IMR-90 (cell line): Measurements from ENCODE around the gene JAKMIP1.

ENCODE experiments used
- BHLHE40 ChIP-seq: fragments of 150-350 bp; IDR thresholded peaks from 2 replicates; pipeline ENCODE4 v1.6.1; 2016; ENCODE audit warnings: mild to moderate bottlenecking, low read depth, low read length
- CEBPB ChIP-seq: IDR thresholded peaks from 2 replicates; pipeline ENCODE4 v1.6.1; 2012; ENCODE audit warnings: low read depth, low read length, improper control_type of control experiment
- ELK1 ChIP-seq: fragments of 150-350 bp; IDR thresholded peaks from 2 replicates; pipeline ENCODE4 v1.6.1; 2016; ENCODE audit warnings: low read depth, mild to moderate bottlenecking, low read length, moderate library complexity, borderline replicate concordance
- FOS ChIP-seq: fragments of 150-350 bp; IDR thresholded peaks from 2 replicates; pipeline ENCODE4 v1.6.1; 2016; ENCODE audit warnings: low read depth, low read length
- MAFK ChIP-seq: IDR thresholded peaks from 2 replicates; pipeline ENCODE4 v1.6.1; 2012; ENCODE audit warnings: low read depth, low read length, improper control_type of control experiment
- MAZ ChIP-seq: IDR thresholded peaks from 2 replicates; pipeline ENCODE4 v1.6.1; 2012; ENCODE audit warnings: low read depth, mild to moderate bottlenecking, low read length, improper control_type of control experiment, moderate library complexity, borderline replicate concordance
- MXI1 ChIP-seq: IDR thresholded peaks from 2 replicates; pipeline ENCODE4 v1.6.1; 2012; ENCODE audit warnings: low read depth, mild to moderate bottlenecking, low read length, moderate library complexity, borderline replicate concordance
- POLR2A ChIP-seq: IDR thresholded peaks from 2 replicates; pipeline ENCODE4 v1.6.1; 2012; ENCODE audit warnings: mild to moderate bottlenecking, low read depth, low read length
- RAD21 ChIP-seq: IDR thresholded peaks from 2 replicates; pipeline ENCODE4 v1.6.1; 2012; ENCODE audit warnings: low read length, improper control_type of control experiment
- RCOR1 ChIP-seq: IDR thresholded peaks from 2 replicates; pipeline ENCODE4 v1.6.1; 2012; ENCODE audit warnings: mild to moderate bottlenecking, low read length, improper control_type of control experiment; ENCODE audit not compliant: insufficient replicate concordance
- RFX5 ChIP-seq: IDR thresholded peaks from 2 replicates; pipeline ENCODE4 v1.8.0; 2012; ENCODE audit warnings: low read depth, mild to moderate bottlenecking, low read length, moderate library complexity
- SMC3 ChIP-seq: fragments of 150-350 bp; IDR thresholded peaks from 2 replicates; pipeline ENCODE4 v1.6.1; 2016; ENCODE audit warnings: low read depth, mild to moderate bottlenecking, antibody characterized with exemption, low read length, moderate library complexity
- USF2 ChIP-seq: fragments of 150-350 bp; IDR thresholded peaks from 2 replicates; pipeline ENCODE4 v1.6.1; 2017; ENCODE audit warnings: mild to moderate bottlenecking, antibody characterized with exemption, low read length, low read depth
- TF ChIP-seq, protein P1 (sequence below): conservative IDR thresholded peaks from 2 replicates; pipeline ENCODE4 v1.5.1; 2012; ENCODE audit warnings: mild to moderate bottlenecking, low read depth, low read length, improper control_type of control experiment

DNA sequence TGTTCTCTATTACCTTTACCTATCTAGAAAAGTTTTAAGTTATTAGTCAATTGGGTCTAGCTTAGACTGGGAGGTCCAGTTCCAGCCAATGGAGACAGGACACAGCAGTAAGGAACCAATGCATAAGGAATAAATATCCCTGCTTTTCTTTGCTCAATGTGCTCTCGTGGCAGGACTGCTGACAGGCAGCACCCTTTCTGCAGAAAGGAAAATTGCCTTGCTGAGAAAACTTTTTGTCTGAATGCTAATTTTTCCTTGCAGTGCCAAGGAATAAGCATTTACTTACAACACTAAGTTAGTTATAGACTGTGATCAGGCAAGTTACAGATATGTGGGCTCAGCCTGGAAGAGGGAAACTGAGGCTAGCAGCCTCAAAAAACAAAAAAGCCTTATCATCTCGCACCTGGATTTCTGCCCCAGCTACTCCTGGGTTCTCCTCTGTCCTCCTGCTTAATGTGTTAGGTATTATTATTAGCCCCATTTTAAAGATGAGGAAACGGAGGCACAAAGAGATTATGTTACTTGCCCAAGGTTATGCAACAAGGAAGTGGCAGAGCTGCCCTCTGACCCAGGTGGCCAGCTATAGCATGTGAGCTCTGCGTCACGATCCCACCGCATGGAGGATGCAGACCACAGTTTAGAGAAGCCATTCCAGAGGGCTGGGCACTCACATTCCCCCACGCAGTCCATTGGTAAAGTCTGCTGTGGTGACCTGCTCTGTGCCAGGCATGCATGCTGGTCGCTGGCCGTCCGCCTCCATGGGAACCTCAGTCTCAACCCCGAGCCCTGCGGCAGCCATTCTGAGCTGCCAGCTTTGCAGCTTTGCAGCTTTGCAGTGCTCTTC, 141.6 kb downstream of the JAKMIP1 start:
- TF ChIP-seq, protein P1, sequence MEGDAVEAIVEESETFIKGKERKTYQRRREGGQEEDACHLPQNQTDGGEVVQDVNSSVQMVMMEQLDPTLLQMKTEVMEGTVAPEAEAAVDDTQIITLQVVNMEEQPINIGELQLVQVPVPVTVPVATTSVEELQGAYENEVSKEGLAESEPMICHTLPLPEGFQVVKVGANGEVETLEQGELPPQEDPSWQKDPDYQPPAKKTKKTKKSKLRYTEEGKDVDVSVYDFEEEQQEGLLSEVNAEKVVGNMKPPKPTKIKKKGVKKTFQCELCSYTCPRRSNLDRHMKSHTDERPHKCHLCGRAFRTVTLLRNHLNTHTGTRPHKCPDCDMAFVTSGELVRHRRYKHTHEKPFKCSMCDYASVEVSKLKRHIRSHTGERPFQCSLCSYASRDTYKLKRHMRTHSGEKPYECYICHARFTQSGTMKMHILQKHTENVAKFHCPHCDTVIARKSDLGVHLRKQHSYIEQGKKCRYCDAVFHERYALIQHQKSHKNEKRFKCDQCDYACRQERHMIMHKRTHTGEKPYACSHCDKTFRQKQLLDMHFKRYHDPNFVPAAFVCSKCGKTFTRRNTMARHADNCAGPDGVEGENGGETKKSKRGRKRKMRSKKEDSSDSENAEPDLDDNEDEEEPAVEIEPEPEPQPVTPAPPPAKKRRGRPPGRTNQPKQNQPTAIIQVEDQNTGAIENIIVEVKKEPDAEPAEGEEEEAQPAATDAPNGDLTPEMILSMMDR: no peak
- no peak for TF ChIP-seq RAD21
- no peak for TF ChIP-seq FOS
- no peak for TF ChIP-seq SMC3
- no peak for TF ChIP-seq POLR2A
- TF ChIP-seq BHLHE40: no peak
- TF ChIP-seq ELK1: no peak
- no peak for TF ChIP-seq MAFK
- TF ChIP-seq MXI1: no peak
- TF ChIP-seq USF2: no peak
- no peak for TF ChIP-seq MAZ
- no peak for TF ChIP-seq CEBPB
- no peak for TF ChIP-seq RCOR1
- TF ChIP-seq RFX5: no peak
